ENCODE measurements around the gene INPP5A. TPM values are rescaled to one million over a fixed set of nuclear protein-coding genes. Genes with fewer than 3 reads are reported as not detected.

INPP5A gene
- total and polyA plus RNA-seq, 10 of the 15 experiments (the other 5 are each of a cell fraction or from before 2014, with no cell fraction given): 0.52 to 15.0 (median 6.3) TPM

- TF ChIP-seq SRF (IDR thresholded peaks at IDR 0.05; ENCODE audit: low read depth in 2 of 2, low read length in 2 of 2) (no peak), MYB (IDR thresholded peaks at IDR 0.05; ENCODE audit: borderline replicate concordance, low read depth, low read length) (no peak)
Observed at GRCh38 chr10:132508581-132509443, 28.8 kb upstream of the INPP5A start (continued).

GRCh38 chr10:132509506-132510173 lies 27.9 kb upstream of the INPP5A start:
- DNase-seq (ENCODE audit: low read depth, low spot score): no peak
- intact Hi-C loops (cut with micrococcal nuclease; ENCODE audit: unreplicated experiment) (no loop called here), in situ Hi-C loops (cut with MboI) (no loop called here)
- CTCF ChIA-PET: no interaction called here
- BruUV-seq (replicated peaks): no TSS peak
- RAD21 ChIA-PET (ENCODE audit: unreplicated experiment): no interaction called here
- Histone ChIP-seq H4K20me1 (ENCODE audit: control insufficient read depth, insufficient read depth) (no peaks in the 10 kb centered on the region), H3K79me2 (ENCODE audit: control insufficient read depth, insufficient read depth, low read length) (no peaks in the 10 kb centered on the region), H3K4me2 (ENCODE audit: control insufficient read depth, insufficient read depth) (no peak overlapping the region), H2AFZ (ENCODE audit: control insufficient read depth, low read depth, low read length) (no peak overlapping the region), H3K4me3 (no peak overlapping the region), H3K9ac (ENCODE audit: control insufficient read depth, insufficient read depth, low read length) (no peak overlapping the region), H3K27me3 (replicated peaks in 1 of 2; ENCODE audit: control insufficient read depth in 2 of 2, insufficient read depth in 2 of 2, low read length in 1 of 2) (no peaks in the 10 kb centered on the region), H3K36me3 (ENCODE audit: control insufficient read depth in 2 of 2, insufficient read depth in 2 of 2, low read length in 1 of 2) (no peaks in the 10 kb centered on the region), H3K4me1 (ENCODE audit: control insufficient read depth, insufficient read depth, low read length) (no peaks in the 10 kb centered on the region), H3K27ac (ENCODE audit: control insufficient read depth, insufficient read depth) (no peak overlapping the region), H3K9me3 (replicated peaks; ENCODE audit: control insufficient read depth, insufficient read depth, low read length) (no peaks in the 10 kb centered on the region)
- 54% methylated on average over 13 of the region's 14 CpGs for WGBS (ENCODE audit: insufficient coverage, insufficient replicate concordance, low lambda C conversion rate, missing lambda C conversion rate)
- ATAC-seq: peak; percentile 14; the same call in 1 of the 3 replicates
- POLR2A ChIA-PET: no interaction called here
- SMC1A ChIA-PET (ENCODE audit: uncharacterized antibody, unreplicated experiment): no interaction called here
- FAIRE-seq: no peak
- no peak for TF ChIP-seq IKZF1 (conservative IDR thresholded peaks at IDR 0.05)
- no peak for TF ChIP-seq IRF4 (IDR thresholded peaks at IDR 0.05; ENCODE audit: low read depth, low read length)
- no peak for TF ChIP-seq SRF (IDR thresholded peaks at IDR 0.05; ENCODE audit: low read depth in 2 of 2, low read length in 2 of 2)
- no peak for TF ChIP-seq EZH2 (IDR thresholded peaks at IDR 0.05; ENCODE audit: borderline replicate concordance, control insufficient read depth, low read depth, low read length)
- no peak for TF ChIP-seq FOS (IDR thresholded peaks at IDR 0.05; ENCODE audit: borderline replicate concordance, extremely low read depth, insufficient read length)
- TF ChIP-seq MTA2 (IDR thresholded peaks at IDR 0.05; ENCODE audit: low read depth): no peak
- TF ChIP-seq RAD51 (IDR thresholded peaks at IDR 0.05): no peak
- no peak for TF ChIP-seq MAX (IDR thresholded peaks at IDR 0.05; ENCODE audit: low read depth, low read length)
- TF ChIP-seq NFXL1 (IDR thresholded peaks at IDR 0.05; ENCODE audit: borderline replicate concordance): no peak
- TF ChIP-seq ATF7 (IDR thresholded peaks at IDR 0.05; ENCODE audit: low read depth): no peak
- TF ChIP-seq MLLT1 (IDR thresholded peaks at IDR 0.05): no peak
- no peak for TF ChIP-seq MEF2A (IDR thresholded peaks at IDR 0.05; ENCODE audit: insufficient read depth, low read depth, low read length)
- TF ChIP-seq ZBED1 (IDR thresholded peaks at IDR 0.05; ENCODE audit: borderline replicate concordance): no peak
- no peak for TF ChIP-seq ATF3 (IDR thresholded peaks at IDR 0.05; ENCODE audit: borderline replicate concordance, extremely low read depth, low read depth, low read length)
- TF ChIP-seq HDGF (IDR thresholded peaks at IDR 0.05): no peak
- no peak for TF ChIP-seq KDM1A (IDR thresholded peaks at IDR 0.05; ENCODE audit: borderline replicate concordance)
- no peak for TF ChIP-seq IKZF2 (IDR thresholded peaks at IDR 0.05)

Data from GM12878 (cell line).